ENCODE results near the gene NLRP7.

- TF ChIP-seq POLR2A (IDR thresholded peaks at IDR 0.05; ENCODE audit: low read depth, low read length): no peak
- TF ChIP-seq, protein P1, sequence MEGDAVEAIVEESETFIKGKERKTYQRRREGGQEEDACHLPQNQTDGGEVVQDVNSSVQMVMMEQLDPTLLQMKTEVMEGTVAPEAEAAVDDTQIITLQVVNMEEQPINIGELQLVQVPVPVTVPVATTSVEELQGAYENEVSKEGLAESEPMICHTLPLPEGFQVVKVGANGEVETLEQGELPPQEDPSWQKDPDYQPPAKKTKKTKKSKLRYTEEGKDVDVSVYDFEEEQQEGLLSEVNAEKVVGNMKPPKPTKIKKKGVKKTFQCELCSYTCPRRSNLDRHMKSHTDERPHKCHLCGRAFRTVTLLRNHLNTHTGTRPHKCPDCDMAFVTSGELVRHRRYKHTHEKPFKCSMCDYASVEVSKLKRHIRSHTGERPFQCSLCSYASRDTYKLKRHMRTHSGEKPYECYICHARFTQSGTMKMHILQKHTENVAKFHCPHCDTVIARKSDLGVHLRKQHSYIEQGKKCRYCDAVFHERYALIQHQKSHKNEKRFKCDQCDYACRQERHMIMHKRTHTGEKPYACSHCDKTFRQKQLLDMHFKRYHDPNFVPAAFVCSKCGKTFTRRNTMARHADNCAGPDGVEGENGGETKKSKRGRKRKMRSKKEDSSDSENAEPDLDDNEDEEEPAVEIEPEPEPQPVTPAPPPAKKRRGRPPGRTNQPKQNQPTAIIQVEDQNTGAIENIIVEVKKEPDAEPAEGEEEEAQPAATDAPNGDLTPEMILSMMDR (conservative IDR thresholded peaks at IDR 0.05; ENCODE audit: low read depth, low read length): no peak
- TF ChIP-seq BHLHE40 (IDR thresholded peaks at IDR 0.05; ENCODE audit: low read depth, low read length): no peak
- TF ChIP-seq RCOR1 (IDR thresholded peaks at IDR 0.05; ENCODE audit: insufficient replicate concordance, low read length): no peak
- TF ChIP-seq NFE2L2 (IDR thresholded peaks at IDR 0.05; ENCODE audit: low read depth, low read length): no peak
- TF ChIP-seq USF2 (IDR thresholded peaks at IDR 0.05; ENCODE audit: low read depth, low read length): no peak
- no peak for TF ChIP-seq RAD21 (IDR thresholded peaks at IDR 0.05; ENCODE audit: low read length)
- TF ChIP-seq, protein P2, sequence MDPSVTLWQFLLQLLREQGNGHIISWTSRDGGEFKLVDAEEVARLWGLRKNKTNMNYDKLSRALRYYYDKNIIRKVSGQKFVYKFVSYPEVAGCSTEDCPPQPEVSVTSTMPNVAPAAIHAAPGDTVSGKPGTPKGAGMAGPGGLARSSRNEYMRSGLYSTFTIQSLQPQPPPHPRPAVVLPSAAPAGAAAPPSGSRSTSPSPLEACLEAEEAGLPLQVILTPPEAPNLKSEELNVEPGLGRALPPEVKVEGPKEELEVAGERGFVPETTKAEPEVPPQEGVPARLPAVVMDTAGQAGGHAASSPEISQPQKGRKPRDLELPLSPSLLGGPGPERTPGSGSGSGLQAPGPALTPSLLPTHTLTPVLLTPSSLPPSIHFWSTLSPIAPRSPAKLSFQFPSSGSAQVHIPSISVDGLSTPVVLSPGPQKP (IDR thresholded peaks at IDR 0.05; ENCODE audit: borderline replicate concordance, low read depth, low read length): no peak
- no peak for TF ChIP-seq MXI1 (IDR thresholded peaks at IDR 0.05; ENCODE audit: borderline replicate concordance, low read depth, low read length)
- TF ChIP-seq RFX5 (IDR thresholded peaks at IDR 0.05; ENCODE audit: low read depth, low read length): no peak
- no peak for TF ChIP-seq SMC3 (IDR thresholded peaks at IDR 0.05; ENCODE audit: low read depth, low read length)
- no peak for TF ChIP-seq MAFK (IDR thresholded peaks at IDR 0.05; ENCODE audit: low read depth, low read length)
- no peak for TF ChIP-seq CHD1 (IDR thresholded peaks at IDR 0.05; ENCODE audit: low read depth, low read length)
- TF ChIP-seq MAZ (IDR thresholded peaks at IDR 0.05; ENCODE audit: borderline replicate concordance, low read depth, low read length): no peak
Observed at GRCh38 chr19:54928299-54928698, 19.0 kb downstream of the NLRP7 start.

All from IMR-90 (cell line).